Measurements from ENCODE around the gene UGT1A9.

DNA sequence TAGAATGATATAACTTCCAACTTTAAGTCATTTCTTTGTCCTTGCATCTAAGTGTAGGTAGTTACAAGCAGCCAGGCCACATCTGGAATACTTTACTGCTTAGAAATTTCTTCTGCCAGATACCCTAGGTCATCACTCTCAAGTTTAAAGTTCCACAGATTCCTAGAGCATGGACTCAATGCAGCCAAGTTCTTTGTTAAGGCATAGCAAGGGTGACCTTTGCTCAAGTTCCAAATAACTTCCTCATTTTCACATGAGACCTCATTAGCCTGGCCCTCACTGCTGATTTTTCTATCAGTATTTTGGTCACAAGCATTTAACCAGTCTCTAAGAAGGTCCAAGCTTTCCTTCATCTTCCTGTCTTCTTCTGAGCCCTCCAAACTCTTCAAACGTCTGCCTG lies 7.8 kb upstream of the UGT1A9 start:
- no peak for TF ChIP-seq POLR2A (IDR thresholded peaks at IDR 0.05)
- TF ChIP-seq, protein P1, sequence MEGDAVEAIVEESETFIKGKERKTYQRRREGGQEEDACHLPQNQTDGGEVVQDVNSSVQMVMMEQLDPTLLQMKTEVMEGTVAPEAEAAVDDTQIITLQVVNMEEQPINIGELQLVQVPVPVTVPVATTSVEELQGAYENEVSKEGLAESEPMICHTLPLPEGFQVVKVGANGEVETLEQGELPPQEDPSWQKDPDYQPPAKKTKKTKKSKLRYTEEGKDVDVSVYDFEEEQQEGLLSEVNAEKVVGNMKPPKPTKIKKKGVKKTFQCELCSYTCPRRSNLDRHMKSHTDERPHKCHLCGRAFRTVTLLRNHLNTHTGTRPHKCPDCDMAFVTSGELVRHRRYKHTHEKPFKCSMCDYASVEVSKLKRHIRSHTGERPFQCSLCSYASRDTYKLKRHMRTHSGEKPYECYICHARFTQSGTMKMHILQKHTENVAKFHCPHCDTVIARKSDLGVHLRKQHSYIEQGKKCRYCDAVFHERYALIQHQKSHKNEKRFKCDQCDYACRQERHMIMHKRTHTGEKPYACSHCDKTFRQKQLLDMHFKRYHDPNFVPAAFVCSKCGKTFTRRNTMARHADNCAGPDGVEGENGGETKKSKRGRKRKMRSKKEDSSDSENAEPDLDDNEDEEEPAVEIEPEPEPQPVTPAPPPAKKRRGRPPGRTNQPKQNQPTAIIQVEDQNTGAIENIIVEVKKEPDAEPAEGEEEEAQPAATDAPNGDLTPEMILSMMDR (IDR thresholded peaks at IDR 0.05): no peak
